A549 (cell line): ENCODE results near the gene RPL6. TPM values are rescaled to one million over a fixed set of nuclear protein-coding genes. Genes with fewer than 3 reads are reported as not detected.

ENCODE experiments used
- ATAC-seq, 2 experiments: fragments of 200-7000 bp in 1 of 2; fragments of >200 bp in 1 of 2; cut with Nextera tagmentation in 1 of 2; cut with Tn5 transposase in 1 of 2; 3 replicates each; pipeline versions ENCODE4 v1.8.0 to v1.9.1; 2018 to 2020; ENCODE audit warnings: mild to moderate bottlenecking in 1 of 2, moderate library complexity in 1 of 2
- CTCF ChIA-PET: fragments of 300-600 bp; sonication (Branson Sonifier 250); formaldehyde crosslinking; extraction: SDS; loops from one replicate; lab custom pipeline; 2021; ENCODE audit warnings: antibody characterized with exemption, inconsistent platforms; lab: Yijun Ruan, JAX
- POLR2A ChIA-PET: fragments of 350-600 bp; formaldehyde crosslinking; extraction: SDS; loops from one replicate; lab custom pipeline; 2021; ENCODE audit warnings: antibody characterized with exemption, inconsistent platforms; lab: Yijun Ruan, JAX
- DNase-seq, 2 experiments: peaks; one replicate each; pipeline versions ENCODE4 v3.0.0 to v3.0.0-alpha.2; 2011 to 2016; ENCODE audit warnings: low read depth in 1 of 2, low spot score in 1 of 2
- FAIRE-seq: peaks from 2 replicates; lab custom pipeline; 2011; peaks lifted over from hg19 to GRCh38; lab: Jason Lieb, UNC
- H3K27ac ChIP-seq, 2 experiments: fragments of >200 bp; sonication (Bioruptor Twin); formaldehyde crosslinking; 3 replicates each; pipeline ENCODE4 v1.5.1; 2016 to 2017
- H3K4me1 ChIP-seq: fragments of >200 bp; sonication (Bioruptor Twin); formaldehyde crosslinking; 3 replicates; pipeline ENCODE4 v1.6.1; 2016
- H3K4me2 ChIP-seq: fragments of >200 bp; sonication (Bioruptor Twin); formaldehyde crosslinking; 3 replicates; pipeline ENCODE4 v1.6.1; 2016
- H3K4me3 ChIP-seq: fragments of >200 bp; sonication (Bioruptor Twin); formaldehyde crosslinking; 3 replicates; pipeline ENCODE4 v1.5.1; 2016
- H3K9me3 ChIP-seq: fragments of >200 bp; sonication (Bioruptor Twin); formaldehyde crosslinking; 3 replicates; pipeline ENCODE4 v1.6.1; 2016
- CEBPB ChIP-seq, 2 experiments: fragments of >200 bp in 1 of 2; sonication (Bioruptor Twin) in 1 of 2; formaldehyde crosslinking in 1 of 2; IDR thresholded peaks; 2 replicates each; pipeline ENCODE4 v1.6.1; 2012 to 2016
- EP300 ChIP-seq, 2 experiments: fragments of >200 bp; sonication (Bioruptor Twin); formaldehyde crosslinking; IDR thresholded peaks; 2 replicates in 1 of 2; 3 replicates in 1 of 2; pipeline ENCODE4 v1.6.1; 2016 to 2017
- HDAC2 ChIP-seq: fragments of 200-600 bp; sonication (generic); IDR thresholded peaks from 2 replicates; pipeline ENCODE4 v1.6.1; 2016
- HEYL ChIP-seq: fragments of 250-450 bp; sonication (Bioruptor Pico); IDR thresholded peaks from 2 replicates; pipeline ENCODE4 v1.8.0; 2021; ENCODE audit warnings: mild to moderate bottlenecking, moderate library complexity
- HOXA7 ChIP-seq: fragments of 250-450 bp; sonication (Bioruptor Pico); IDR thresholded peaks from 2 replicates; pipeline ENCODE4 v1.5.0; 2020; ENCODE audit warnings: mild to moderate bottlenecking, moderate library complexity
- HOXB13 ChIP-seq: fragments of 250-450 bp; sonication (Bioruptor Pico); IDR thresholded peaks from 2 replicates; pipeline ENCODE4 v1.5.0; 2020; ENCODE audit warnings: low read depth, mild to moderate bottlenecking, moderate library complexity
- HOXB5 ChIP-seq: fragments of 250-450 bp; sonication (Bioruptor Pico); IDR thresholded peaks from 2 replicates; pipeline ENCODE4 v1.5.0; 2020; ENCODE audit warnings: mild to moderate bottlenecking, moderate library complexity
- KDM1A ChIP-seq: fragments of 200-600 bp; sonication (generic); IDR thresholded peaks from 2 replicates; pipeline ENCODE4 v1.6.1; 2016; ENCODE audit warnings: low read depth, mild to moderate bottlenecking
- MAZ ChIP-seq: fragments of 150-350 bp; IDR thresholded peaks from 2 replicates; pipeline ENCODE4 v1.6.1; 2014; ENCODE audit warnings: antibody characterized with exemption, low read depth, low read length, borderline replicate concordance
- NR3C1 ChIP-seq: fragments of >200 bp; sonication (Bioruptor Twin); formaldehyde crosslinking; IDR thresholded peaks from 3 replicates; pipeline ENCODE4 v1.6.1; 2017
- POLR2A ChIP-seq: IDR thresholded peaks from 2 replicates; pipeline ENCODE4 v1.6.1; 2012; ENCODE audit warnings: mild to moderate bottlenecking, low read length
- POLR2AphosphoS2 ChIP-seq: conservative IDR thresholded peaks from 2 replicates; pipeline ENCODE4 v1.6.1; 2012; ENCODE audit warnings: low read length, improper control_type of control experiment, inconsistent platforms
- RAD21 ChIP-seq, 2 experiments: fragments of >200 bp in 1 of 2; sonication (Bioruptor Twin) in 1 of 2; formaldehyde crosslinking in 1 of 2; IDR thresholded peaks in 1 of 2; conservative IDR thresholded peaks in 1 of 2; 2 replicates in 1 of 2; 3 replicates in 1 of 2; pipeline ENCODE4 v1.6.1; 2012 to 2018; ENCODE audit warnings: inconsistent platforms in 1 of 2
- RARB ChIP-seq: fragments of 250-450 bp; sonication (Bioruptor Pico); IDR thresholded peaks from 2 replicates; pipeline ENCODE4 v1.8.0; 2021; ENCODE audit warnings: mild to moderate bottlenecking, moderate library complexity
- RCOR1 ChIP-seq: fragments of 150-350 bp; IDR thresholded peaks from 2 replicates; pipeline ENCODE4 v1.6.1; 2014; ENCODE audit warnings: antibody characterized with exemption, low read length, low read depth
- WGBS: methylation state at CpG from one replicate; pipeline ENCODE4 v1.1.6; 2017; ENCODE audit errors: missing lambda C conversion rate; 5-methylcytosine and 5-hydroxymethylcytosine counted together
- polyA plus RNA-seq, 4 experiments: library from polyadenylated mRNA; depleted of rRNA in 3 of 4; stranded (reverse); fragments of >200 nt; fragmentation: RNase III in 1 of 4; extraction: RNeasy Plus Mini Kit Qiagen cat#74134 plus additional on column Dnase treatment in 1 of 4; gene quantifications; 2 replicates in 3 of 4; 3 replicates in 1 of 4; pipeline ENCODE4 v1.2.3, GENCODE V29; 2011 to 2017
- TF ChIP-seq, protein P1 (sequence below): fragments of 450-650 bp; IDR thresholded peaks from 2 replicates; pipeline ENCODE4 v1.6.1; 2014; ENCODE audit warnings: antibody characterized with exemption
- TF ChIP-seq, protein P2 (sequence below): fragments of >200 bp; sonication (Bioruptor Twin); formaldehyde crosslinking; IDR thresholded peaks from 3 replicates; pipeline ENCODE4 v1.5.1; 2016
- TF ChIP-seq, protein P3 (sequence below): IDR thresholded peaks from 2 replicates; pipeline ENCODE4 v1.6.1; 2012; ENCODE audit warnings: low read depth, borderline replicate concordance
- TF ChIP-seq, protein P4 (sequence below): fragments of 200-600 bp; sonication (generic); IDR thresholded peaks from 2 replicates; pipeline ENCODE4 v1.6.1; 2016; ENCODE audit warnings: antibody characterized with exemption, mild to moderate bottlenecking, moderate library complexity
- TF ChIP-seq, protein P5 (sequence below): fragments of 250-450 bp; sonication (Bioruptor Pico); IDR thresholded peaks from 2 replicates; pipeline ENCODE4 v1.5.0; 2020; ENCODE audit warnings: low read depth, mild to moderate bottlenecking, moderate library complexity
- TF ChIP-seq, protein P6 (sequence below): IDR thresholded peaks from 2 replicates; pipeline ENCODE4 v1.6.1; 2012
- TF ChIP-seq, protein P7 (sequence below): fragments of 250-450 bp; sonication (Bioruptor Pico); IDR thresholded peaks from 2 replicates; pipeline ENCODE4 v1.5.0; 2021; ENCODE audit warnings: mild to moderate bottlenecking, moderate library complexity, borderline replicate concordance

Gene RPL6
- polyA plus RNA-seq, 2 of the 4 experiments (the other 2 are of a cell fraction) = 1,661 to 2,889 TPM

DNA sequence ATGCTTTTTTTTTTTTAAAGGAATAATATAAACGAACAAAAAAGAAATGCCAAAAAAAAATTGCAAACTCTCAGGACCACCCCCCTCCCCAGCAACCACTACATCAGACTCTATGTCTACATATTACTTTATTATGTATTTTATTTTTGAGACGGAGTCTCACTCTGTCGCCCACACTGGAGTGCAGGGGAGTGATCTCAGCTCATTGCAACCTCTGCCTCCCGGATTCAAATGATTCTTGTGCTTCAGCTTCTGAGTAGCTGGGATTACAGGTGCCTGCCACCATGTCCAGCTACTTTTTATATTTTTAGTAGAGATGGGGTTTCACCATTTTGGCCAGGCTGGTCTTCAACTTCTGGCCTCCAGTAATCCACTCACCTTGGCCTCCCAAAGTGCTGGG lies 50.1 kb downstream of the RPL6 start:
- DNase-seq (no peak), ATAC-seq (no peak), FAIRE-seq (no peak)
- H3K4me1 ChIP-seq = peaks cover 5% of the 10 kb centered on the region; the same call in 1 of the 3 replicates
- H3K27ac ChIP-seq = no peak overlapping the region
- H3K9me3 ChIP-seq = no peaks in the 10 kb centered on the region
- TF ChIP-seq, protein P1, sequence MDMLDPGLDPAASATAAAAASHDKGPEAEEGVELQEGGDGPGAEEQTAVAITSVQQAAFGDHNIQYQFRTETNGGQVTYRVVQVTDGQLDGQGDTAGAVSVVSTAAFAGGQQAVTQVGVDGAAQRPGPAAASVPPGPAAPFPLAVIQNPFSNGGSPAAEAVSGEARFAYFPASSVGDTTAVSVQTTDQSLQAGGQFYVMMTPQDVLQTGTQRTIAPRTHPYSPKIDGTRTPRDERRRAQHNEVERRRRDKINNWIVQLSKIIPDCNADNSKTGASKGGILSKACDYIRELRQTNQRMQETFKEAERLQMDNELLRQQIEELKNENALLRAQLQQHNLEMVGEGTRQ = no peak
- TF ChIP-seq, protein P2, sequence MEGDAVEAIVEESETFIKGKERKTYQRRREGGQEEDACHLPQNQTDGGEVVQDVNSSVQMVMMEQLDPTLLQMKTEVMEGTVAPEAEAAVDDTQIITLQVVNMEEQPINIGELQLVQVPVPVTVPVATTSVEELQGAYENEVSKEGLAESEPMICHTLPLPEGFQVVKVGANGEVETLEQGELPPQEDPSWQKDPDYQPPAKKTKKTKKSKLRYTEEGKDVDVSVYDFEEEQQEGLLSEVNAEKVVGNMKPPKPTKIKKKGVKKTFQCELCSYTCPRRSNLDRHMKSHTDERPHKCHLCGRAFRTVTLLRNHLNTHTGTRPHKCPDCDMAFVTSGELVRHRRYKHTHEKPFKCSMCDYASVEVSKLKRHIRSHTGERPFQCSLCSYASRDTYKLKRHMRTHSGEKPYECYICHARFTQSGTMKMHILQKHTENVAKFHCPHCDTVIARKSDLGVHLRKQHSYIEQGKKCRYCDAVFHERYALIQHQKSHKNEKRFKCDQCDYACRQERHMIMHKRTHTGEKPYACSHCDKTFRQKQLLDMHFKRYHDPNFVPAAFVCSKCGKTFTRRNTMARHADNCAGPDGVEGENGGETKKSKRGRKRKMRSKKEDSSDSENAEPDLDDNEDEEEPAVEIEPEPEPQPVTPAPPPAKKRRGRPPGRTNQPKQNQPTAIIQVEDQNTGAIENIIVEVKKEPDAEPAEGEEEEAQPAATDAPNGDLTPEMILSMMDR = no peak
- TF ChIP-seq, protein P3, sequence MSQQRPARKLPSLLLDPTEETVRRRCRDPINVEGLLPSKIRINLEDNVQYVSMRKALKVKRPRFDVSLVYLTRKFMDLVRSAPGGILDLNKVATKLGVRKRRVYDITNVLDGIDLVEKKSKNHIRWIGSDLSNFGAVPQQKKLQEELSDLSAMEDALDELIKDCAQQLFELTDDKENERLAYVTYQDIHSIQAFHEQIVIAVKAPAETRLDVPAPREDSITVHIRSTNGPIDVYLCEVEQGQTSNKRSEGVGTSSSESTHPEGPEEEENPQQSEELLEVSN = no peak
- TF ChIP-seq, protein P4, sequence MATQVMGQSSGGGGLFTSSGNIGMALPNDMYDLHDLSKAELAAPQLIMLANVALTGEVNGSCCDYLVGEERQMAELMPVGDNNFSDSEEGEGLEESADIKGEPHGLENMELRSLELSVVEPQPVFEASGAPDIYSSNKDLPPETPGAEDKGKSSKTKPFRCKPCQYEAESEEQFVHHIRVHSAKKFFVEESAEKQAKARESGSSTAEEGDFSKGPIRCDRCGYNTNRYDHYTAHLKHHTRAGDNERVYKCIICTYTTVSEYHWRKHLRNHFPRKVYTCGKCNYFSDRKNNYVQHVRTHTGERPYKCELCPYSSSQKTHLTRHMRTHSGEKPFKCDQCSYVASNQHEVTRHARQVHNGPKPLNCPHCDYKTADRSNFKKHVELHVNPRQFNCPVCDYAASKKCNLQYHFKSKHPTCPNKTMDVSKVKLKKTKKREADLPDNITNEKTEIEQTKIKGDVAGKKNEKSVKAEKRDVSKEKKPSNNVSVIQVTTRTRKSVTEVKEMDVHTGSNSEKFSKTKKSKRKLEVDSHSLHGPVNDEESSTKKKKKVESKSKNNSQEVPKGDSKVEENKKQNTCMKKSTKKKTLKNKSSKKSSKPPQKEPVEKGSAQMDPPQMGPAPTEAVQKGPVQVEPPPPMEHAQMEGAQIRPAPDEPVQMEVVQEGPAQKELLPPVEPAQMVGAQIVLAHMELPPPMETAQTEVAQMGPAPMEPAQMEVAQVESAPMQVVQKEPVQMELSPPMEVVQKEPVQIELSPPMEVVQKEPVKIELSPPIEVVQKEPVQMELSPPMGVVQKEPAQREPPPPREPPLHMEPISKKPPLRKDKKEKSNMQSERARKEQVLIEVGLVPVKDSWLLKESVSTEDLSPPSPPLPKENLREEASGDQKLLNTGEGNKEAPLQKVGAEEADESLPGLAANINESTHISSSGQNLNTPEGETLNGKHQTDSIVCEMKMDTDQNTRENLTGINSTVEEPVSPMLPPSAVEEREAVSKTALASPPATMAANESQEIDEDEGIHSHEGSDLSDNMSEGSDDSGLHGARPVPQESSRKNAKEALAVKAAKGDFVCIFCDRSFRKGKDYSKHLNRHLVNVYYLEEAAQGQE = no peak
- TF ChIP-seq HOXB13 (no peak), HOXB5 (CRISPR knock-in tag) (no peak), RCOR1 (no peak), KDM1A (no peak), HDAC2 (no peak), POLR2AphosphoS2 (no peak), RAD21 (conservative IDR thresholded peaks at IDR 0.05 in 1 of 2, IDR thresholded peaks at IDR 0.05 in 1 of 2) (no peak)
- TF ChIP-seq, protein P5, sequence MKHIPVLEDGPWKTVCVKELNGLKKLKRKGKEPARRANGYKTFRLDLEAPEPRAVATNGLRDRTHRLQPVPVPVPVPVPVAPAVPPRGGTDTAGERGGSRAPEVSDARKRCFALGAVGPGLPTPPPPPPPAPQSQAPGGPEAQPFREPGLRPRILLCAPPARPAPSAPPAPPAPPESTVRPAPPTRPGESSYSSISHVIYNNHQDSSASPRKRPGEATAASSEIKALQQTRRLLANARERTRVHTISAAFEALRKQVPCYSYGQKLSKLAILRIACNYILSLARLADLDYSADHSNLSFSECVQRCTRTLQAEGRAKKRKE (CRISPR knock-in tag) = no peak
- TF ChIP-seq, protein P6, sequence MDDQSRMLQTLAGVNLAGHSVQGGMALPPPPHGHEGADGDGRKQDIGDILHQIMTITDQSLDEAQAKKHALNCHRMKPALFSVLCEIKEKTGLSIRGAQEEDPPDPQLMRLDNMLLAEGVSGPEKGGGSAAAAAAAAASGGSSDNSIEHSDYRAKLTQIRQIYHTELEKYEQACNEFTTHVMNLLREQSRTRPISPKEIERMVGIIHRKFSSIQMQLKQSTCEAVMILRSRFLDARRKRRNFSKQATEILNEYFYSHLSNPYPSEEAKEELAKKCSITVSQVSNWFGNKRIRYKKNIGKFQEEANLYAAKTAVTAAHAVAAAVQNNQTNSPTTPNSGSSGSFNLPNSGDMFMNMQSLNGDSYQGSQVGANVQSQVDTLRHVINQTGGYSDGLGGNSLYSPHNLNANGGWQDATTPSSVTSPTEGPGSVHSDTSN = no peak
- H3K4me3 ChIP-seq = no peak overlapping the region
- WGBS = 89% methylated on average over 4 of the region's 4 CpGs
- POLR2A ChIA-PET = no interaction called here
- H3K4me2 ChIP-seq = no peak overlapping the region
- CTCF ChIA-PET = interaction anchor here (1.0 kb wide), 1 partner anchor 28 kb away, joined by 4 read pairs; no protein-coding TSS in a partner anchor

DNA sequence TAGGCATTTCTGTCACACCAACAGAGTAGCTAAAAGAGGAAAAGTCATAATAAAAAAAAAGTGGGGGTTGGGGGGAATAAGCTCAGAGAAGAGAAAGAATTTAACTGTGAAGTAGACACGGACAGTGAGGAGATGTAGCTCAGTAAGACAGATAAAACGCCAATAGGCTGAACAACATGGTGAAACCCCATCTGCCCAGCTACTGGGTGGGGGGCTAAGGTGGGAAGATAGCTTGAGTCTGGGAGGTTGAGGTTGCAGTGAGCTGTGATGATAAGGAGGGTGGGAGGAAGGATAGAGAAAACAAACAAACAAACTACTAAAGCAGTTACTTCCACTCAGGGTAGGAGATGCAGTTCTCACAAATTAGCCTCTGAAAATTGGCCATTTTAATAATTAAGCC lies 52.2 kb downstream of the RPL6 start:
- POLR2A ChIA-PET = no interaction called here
- FAIRE-seq (no peak), DNase-seq (no peak), ATAC-seq (no peak)
- CTCF ChIA-PET = interaction anchor here (1.2 to 4.6 kb wide), 2 partner anchors 16 to 30 kb away, joined by 3 to 18 read pairs; no protein-coding TSS in a partner anchor
- no peaks in the 10 kb centered on the region for H3K9me3 ChIP-seq
- H3K4me2 ChIP-seq = no peak overlapping the region
- WGBS = 81% methylated on average over 2 of the region's 2 CpGs
- peaks cover 15% of the 10 kb centered on the region; the same call in 1 of the 3 replicates for H3K4me1 ChIP-seq
- H3K27ac ChIP-seq = no peak overlapping the region
- H3K4me3 ChIP-seq = no peak overlapping the region
- TF ChIP-seq POLR2A (no peak), EP300 (IDR thresholded peaks at IDR 0.05) (no peak), HEYL (CRISPR knock-in tag) (no peak), CEBPB (IDR thresholded peaks at IDR 0.05) (no peak), HOXA7 (no peak), MAZ (no peak), NR3C1 (no peak), RCOR1 (no peak), RARB (CRISPR knock-in tag) (no peak)
- TF ChIP-seq, protein P7, sequence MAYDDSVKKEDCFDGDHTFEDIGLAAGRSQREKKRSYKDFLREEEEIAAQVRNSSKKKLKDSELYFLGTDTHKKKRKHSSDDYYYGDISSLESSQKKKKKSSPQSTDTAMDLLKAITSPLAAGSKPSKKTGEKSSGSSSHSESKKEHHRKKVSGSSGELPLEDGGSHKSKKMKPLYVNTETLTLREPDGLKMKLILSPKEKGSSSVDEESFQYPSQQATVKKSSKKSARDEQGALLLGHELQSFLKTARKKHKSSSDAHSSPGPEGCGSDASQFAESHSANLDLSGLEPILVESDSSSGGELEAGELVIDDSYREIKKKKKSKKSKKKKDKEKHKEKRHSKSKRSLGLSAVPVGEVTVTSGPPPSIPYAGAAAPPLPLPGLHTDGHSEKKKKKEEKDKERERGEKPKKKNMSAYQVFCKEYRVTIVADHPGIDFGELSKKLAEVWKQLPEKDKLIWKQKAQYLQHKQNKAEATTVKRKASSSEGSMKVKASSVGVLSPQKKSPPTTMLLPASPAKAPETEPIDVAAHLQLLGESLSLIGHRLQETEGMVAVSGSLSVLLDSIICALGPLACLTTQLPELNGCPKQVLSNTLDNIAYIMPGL (CRISPR knock-in tag) = no peak
- TF ChIP-seq, protein P4 = no peak
